ENCODE measurements around the gene GADD45A. TPM values are rescaled to one million over a fixed set of nuclear protein-coding genes. Genes with fewer than 3 reads are reported as not detected.

The GADD45A gene
- total RNA-seq, 1 donor from 2014 or later: 53.8 TPM

DNA sequence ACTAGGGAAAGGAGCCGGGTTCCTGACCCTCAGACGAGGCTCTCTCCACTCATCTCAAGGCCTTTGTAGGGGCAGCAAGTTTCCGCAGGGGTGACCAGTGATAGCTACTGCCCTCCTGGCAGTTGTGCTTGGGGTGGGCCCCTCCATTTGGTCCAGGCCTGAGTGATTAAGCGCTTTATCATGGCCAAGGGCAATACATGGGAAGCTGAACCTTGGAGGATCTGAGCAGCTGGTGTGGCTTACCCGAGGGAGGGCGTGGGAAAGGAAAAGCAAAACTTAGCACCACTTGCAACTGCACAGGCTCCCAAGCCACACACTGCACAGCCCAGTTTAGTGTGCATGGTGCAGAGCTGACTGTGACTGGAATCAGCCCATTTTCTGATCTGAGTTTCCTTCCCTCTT is 47.8 kb downstream of the GADD45A start:
- intact Hi-C loops (cut with DNase I): no loop called here
- ATAC-seq (peak; percentile 71), DNase-seq (ENCODE audit: missing footprints) (no peak)

DNA sequence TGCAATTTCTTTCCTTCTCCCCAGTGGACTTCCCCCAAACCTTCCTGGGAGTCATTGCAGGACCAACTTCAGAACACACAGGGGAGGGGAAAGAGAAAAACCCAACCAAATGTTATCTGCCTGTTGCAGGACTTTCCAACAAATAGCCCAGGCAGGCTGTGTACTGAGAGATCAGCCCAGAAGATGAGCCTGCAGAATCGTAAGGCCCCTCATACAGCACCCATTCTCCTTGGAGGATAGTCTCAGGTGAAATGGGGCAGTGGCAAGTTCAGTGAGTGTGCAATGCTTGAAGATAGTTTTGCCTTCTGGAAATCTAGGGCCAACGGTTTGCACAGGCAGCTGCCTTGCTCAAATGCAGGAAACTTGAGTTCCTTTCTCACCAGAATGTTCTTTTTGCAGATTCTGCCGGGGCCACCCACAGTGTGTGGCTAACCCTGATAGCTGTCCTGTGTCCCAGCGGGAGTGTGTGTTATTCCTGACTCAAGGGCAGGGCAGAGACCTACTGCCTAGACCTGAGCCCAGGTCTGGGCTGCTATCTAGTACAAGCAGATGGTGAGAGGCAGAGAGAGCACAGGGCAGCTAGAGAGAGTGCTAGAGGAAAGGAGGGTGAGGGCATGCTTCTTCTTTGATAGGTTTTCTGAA is 48.8 kb downstream of the GADD45A start:
- DNase-seq (ENCODE audit: missing footprints) (no peak), ATAC-seq (no peak)
- intact Hi-C loops (cut with DNase I): no loop called here

DNA sequence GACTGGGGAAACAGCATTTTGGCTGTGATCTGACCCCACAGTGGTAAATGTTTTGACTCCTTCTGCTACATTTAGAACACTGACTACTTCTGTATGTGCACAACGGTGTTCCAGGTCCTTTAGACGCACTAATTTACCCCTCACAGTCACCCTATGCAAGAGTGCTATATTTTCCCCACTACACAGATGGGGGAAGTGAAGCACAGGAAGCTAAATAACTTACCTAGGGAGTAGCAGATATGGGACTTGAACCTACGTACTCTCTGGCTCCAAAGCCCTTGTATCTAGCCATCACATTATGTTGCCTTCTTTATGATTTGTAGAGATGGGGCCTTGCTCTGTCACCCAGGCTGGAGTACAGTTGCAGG is 49.3 kb downstream of the GADD45A start:
- intact Hi-C loops (cut with DNase I): no loop called here
- no peak for DNase-seq (ENCODE audit: missing footprints)
- no peak for ATAC-seq

DNA sequence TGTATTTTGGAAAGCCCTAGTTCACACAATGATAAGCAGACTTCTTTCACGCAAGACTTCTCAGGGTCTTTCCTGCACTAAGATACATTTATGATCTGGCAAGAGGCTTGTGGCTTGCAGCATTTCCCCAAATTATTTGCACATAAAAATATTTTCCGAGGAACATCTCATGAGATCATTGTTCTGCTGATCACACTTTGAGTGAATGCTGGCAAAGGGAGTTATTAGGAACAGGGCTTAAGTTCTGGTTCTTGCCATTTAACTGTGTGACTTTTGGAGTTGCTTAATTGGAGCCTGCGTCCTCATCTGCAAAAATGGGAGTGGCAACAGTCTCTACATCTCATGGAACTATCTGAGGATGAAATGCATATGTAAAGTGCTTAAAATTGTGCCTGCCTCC is 50.2 kb downstream of the GADD45A start:
- DNase-seq (ENCODE audit: missing footprints) (no peak), ATAC-seq (no peak)
- intact Hi-C loops (cut with DNase I): no loop called here

DNA sequence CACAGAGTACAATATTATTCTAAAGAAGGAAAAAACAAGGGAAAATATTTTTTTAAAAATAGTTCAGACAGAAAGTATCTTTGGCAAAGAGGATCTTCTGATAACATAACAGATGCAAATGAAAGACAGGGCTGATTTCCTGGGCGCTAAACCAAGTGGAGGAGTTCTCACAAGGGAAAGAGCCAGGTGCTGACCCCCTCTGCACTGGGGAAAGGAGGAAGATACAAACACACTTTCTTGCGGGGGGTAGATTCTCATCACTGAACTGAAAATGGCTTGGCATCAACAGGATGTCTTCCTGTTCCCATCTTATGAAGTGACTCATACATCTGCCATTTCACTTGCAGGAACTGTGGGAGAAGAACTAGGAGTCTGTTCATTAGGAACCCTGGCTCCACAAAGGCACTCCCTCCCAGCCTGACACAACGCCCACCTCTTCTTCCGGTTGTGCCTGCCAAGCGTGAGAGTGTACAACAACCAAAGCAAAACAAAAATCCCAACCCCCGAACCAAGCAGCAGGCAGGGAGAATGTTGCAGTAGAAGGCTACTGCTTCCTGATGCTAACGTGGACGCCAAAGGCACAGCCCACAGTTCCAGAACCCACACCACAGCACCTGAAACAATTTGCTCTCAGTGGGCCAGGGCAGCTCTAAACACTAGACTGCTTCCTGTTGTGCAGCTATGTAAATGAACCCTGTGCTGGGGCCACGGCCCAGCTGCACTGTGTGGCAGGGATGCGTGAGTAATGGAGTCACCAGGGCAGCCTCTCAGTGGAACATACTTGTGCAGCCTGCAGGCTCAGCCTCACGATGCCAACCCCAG is 51.0 kb downstream of the GADD45A start:
- peak; percentile 80 for ATAC-seq
- intact Hi-C loops (cut with DNase I): no loop called here
- peak; percentile 81 for DNase-seq (ENCODE audit: missing footprints)

DNA sequence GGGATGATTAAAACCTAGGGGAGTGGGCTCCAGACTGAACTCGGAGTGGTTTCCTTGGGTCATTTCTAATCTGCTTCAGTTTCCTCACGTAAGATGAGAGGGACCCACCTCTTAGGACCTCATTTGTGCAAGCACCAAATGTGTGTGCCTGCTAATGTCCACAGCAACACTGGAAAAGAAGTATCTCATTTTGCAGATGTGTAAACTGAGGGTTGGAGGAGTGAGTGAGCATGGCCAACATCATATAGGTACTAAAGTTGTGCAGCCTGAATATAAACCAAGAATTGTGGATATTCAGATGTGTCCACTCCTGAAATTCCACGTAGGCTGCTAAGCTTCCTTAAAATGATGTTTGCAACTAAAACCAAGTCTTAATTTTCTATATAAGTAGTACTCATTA is 51.7 kb downstream of the GADD45A start:
- no peak for DNase-seq (ENCODE audit: missing footprints)
- no peak for ATAC-seq
- intact Hi-C loops (cut with DNase I): no loop called here

DNA sequence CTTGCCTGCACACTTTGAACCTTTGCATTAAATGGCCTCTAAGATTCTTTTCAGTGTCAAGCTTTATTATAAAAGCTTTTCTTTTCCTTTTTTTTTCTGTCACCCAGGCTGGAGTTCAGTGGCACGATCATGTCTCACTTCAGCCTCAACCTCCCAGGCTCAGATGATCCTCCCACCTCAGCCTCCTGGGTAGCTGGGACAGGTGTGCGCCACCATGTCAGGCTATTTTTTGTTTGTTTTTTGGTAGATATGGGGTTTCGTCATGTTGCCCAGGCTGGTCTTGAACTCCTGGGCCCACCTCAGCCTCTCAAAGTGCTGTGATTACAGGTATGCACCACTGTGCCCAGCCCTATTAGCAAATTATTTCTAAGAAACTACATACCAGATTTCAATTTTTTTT is 52.9 kb downstream of the GADD45A start:
- DNase-seq (ENCODE audit: missing footprints) (no peak), ATAC-seq (no peak)
- intact Hi-C loops (cut with DNase I): no loop called here

Other genes starting within 250 kb of the GADD45A start
- gene GNG12, start 148.3 kb downstream of the GADD45A start, total RNA-seq: 37.2 TPM